ENCODE data around the gene HLA-E. TPM values are rescaled to one million over a fixed set of nuclear protein-coding genes. Genes with fewer than 3 reads are reported as not detected.
"Not testable (repeated sequence)": the region's sequence is repeated elsewhere in the genome, so short reads cannot be mapped to it uniquely, and the experiment has no call there.

Gene HLA-E
- total and polyA plus RNA-seq, 2 of the 13 experiments (the other 11 are each of a cell fraction or from before 2014, with no cell fraction given), result 45.2 to 90.4 TPM

DNA sequence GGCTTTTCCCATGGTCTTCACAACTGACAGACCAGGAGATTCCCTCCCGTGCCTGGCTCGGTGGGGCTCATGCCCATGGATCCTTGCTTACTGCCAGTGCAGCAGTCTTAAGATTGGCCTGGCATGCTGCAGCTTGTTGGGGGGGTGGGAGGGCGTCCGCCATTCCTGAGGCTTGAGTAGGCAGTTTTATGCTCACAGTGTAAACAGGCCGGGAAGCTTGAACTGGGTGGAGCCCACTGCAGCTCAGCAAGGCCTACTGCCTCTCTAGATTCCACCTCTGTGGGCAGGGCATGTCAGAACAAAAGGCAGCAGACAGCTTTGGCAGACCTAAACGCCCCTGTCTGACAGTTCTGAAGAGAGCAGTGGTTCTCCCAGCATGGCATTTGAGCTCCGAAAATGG is 31.8 kb downstream of the HLA-E start (continued):
- TF ChIP-seq FOXK1 (CRISPR knock-in tag; IDR thresholded peaks at IDR 0.05; ENCODE audit: borderline replicate concordance, low read depth) (0 out of 2 replicates have a peak, but pooled peaks have one; percentile 48), FOXA3 (CRISPR knock-in tag; IDR thresholded peaks at IDR 0.05) (peak; percentile 84), TEAD3 (CRISPR knock-in tag; optimal IDR thresholded peaks at IDR 0.05; ENCODE audit: borderline replicate concordance) (peak; percentile 73), RXRA (CRISPR knock-in tag; IDR thresholded peaks at IDR 0.05) (0 out of 2 replicates have a peak, but pooled peaks have one; percentile 30), ZMYM3 (CRISPR knock-in tag; IDR thresholded peaks at IDR 0.05) (peak; percentile 38; the same call in 1 of the 2 replicates), ZNF883 (CRISPR knock-in tag; IDR thresholded peaks at IDR 0.05; ENCODE audit: not compliant biosample characterization) (peak; percentile 32), ZNF451 (CRISPR knock-in tag; IDR thresholded peaks at IDR 0.05) (0 out of 2 replicates have a peak, but pooled peaks have one; percentile 36), FOSL2 (CRISPR knock-in tag; IDR thresholded peaks at IDR 0.05) (peak; percentile 70), ZNF292 (CRISPR knock-in tag; IDR thresholded peaks at IDR 0.05; ENCODE audit: borderline replicate concordance, low read depth) (peak; percentile 48; the same call in 1 of the 2 replicates), ZBTB38 (CRISPR knock-in tag; IDR thresholded peaks at IDR 0.05) (peak; percentile 55; the same call in 1 of the 2 replicates), MED1 (CRISPR knock-in tag; IDR thresholded peaks at IDR 0.05) (0 out of 2 replicates have a peak, but pooled peaks have one; percentile 20), SOX6 (CRISPR knock-in tag; IDR thresholded peaks at IDR 0.05) (0 out of 2 replicates have a peak, but pooled peaks have one; percentile 33), FOXA1 (CRISPR knock-in tag; IDR thresholded peaks at IDR 0.05) (peak; percentile 87), PATZ1 (CRISPR knock-in tag; IDR thresholded peaks at IDR 0.05) (peak; percentile 28; the same call in 1 of the 2 replicates), KDM5B (CRISPR knock-in tag; IDR thresholded peaks at IDR 0.05; ENCODE audit: borderline replicate concordance) (0 out of 2 replicates have a peak, but pooled peaks have one; percentile 24), DMAP1 (CRISPR knock-in tag; IDR thresholded peaks at IDR 0.05) (0 out of 2 replicates have a peak, but pooled peaks have one; percentile 35), SALL1 (CRISPR knock-in tag; IDR thresholded peaks at IDR 0.05) (peak; percentile 16; the same call in 1 of the 2 replicates), FOXO1 (CRISPR knock-in tag; IDR thresholded peaks at IDR 0.05) (peak; percentile 42; the same call in 1 of the 2 replicates), ZFX (CRISPR knock-in tag; IDR thresholded peaks at IDR 0.05; ENCODE audit: low read depth) (peak; percentile 73), ZBTB33 (CRISPR knock-in tag; IDR thresholded peaks at IDR 0.05) (0 out of 2 replicates have a peak, but pooled peaks have one; percentile 5)
- TF ChIP-seq, protein P1, sequence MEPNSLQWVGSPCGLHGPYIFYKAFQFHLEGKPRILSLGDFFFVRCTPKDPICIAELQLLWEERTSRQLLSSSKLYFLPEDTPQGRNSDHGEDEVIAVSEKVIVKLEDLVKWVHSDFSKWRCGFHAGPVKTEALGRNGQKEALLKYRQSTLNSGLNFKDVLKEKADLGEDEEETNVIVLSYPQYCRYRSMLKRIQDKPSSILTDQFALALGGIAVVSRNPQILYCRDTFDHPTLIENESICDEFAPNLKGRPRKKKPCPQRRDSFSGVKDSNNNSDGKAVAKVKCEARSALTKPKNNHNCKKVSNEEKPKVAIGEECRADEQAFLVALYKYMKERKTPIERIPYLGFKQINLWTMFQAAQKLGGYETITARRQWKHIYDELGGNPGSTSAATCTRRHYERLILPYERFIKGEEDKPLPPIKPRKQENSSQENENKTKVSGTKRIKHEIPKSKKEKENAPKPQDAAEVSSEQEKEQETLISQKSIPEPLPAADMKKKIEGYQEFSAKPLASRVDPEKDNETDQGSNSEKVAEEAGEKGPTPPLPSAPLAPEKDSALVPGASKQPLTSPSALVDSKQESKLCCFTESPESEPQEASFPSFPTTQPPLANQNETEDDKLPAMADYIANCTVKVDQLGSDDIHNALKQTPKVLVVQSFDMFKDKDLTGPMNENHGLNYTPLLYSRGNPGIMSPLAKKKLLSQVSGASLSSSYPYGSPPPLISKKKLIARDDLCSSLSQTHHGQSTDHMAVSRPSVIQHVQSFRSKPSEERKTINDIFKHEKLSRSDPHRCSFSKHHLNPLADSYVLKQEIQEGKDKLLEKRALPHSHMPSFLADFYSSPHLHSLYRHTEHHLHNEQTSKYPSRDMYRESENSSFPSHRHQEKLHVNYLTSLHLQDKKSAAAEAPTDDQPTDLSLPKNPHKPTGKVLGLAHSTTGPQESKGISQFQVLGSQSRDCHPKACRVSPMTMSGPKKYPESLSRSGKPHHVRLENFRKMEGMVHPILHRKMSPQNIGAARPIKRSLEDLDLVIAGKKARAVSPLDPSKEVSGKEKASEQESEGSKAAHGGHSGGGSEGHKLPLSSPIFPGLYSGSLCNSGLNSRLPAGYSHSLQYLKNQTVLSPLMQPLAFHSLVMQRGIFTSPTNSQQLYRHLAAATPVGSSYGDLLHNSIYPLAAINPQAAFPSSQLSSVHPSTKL (CRISPR knock-in tag; IDR thresholded peaks at IDR 0.05), result peak; percentile 52; the same call in 1 of the 2 replicates
- TF ChIP-seq SOX6, FOXA1 (IDR thresholded peaks at IDR 0.05): not testable (repeated sequence)
- TF ChIP-seq, protein P2, sequence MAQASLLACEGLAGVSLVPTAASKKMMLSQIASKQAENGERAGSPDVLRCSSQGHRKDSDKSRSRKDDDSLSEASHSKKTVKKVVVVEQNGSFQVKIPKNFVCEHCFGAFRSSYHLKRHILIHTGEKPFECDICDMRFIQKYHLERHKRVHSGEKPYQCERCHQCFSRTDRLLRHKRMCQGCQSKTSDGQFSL (CRISPR knock-in tag; IDR thresholded peaks at IDR 0.05), result 0 out of 2 replicates have a peak, but pooled peaks have one; percentile 45
